Measurements from ENCODE around the gene PTPN12. TPM values are rescaled to one million over a fixed set of nuclear protein-coding genes. Genes with fewer than 3 reads are reported as not detected.

The PTPN12 gene
- 37.7 and 82.3 TPM in 2 replicates for total RNA-seq

DNA sequence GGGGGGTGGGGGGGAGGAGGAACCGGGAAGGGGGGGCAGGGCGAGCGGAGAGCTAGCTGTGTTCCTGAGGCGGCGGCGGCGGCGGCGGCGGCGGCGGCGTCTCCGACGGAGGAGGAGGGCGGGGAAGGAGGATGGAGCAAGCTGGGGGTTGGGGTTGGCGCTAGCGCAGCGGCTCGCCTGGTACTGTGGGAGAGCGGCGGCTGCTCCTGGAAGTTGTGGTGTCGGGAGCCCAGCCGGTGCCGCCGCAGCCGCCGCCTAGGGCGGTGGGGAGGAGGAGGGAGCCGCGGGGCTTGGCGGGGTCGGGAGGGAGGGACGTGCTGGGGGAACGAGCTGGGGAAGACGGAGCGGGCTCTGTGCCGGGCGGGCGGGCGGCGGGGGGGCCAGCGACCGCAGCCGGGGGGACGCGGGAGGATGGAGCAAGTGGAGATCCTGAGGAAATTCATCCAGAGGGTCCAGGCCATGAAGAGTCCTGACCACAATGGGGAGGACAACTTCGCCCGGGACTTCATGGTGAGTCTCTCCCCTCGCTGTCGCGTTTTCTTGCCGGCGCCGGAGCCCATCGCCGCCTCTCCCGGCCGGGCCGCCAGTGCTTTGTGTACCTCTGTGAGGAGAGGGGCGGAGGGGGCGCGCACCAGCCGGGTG is at the start of gene PTPN12:
PTPN12 (plus strand) TSS at position 160 of the 642 bp plus-strand sequence; CDS start at position 412, 252 bp downstream.

Other genes starting within 250 kb of the PTPN12 start
- gene GSAP, start 120.9 kb upstream of the PTPN12 start, total RNA-seq, result 4.0 and 7.0 TPM in 2 replicates
- 14.2 and 24.5 TPM in 2 replicates for gene RSBN1L, start 159.2 kb downstream of the PTPN12 start, total RNA-seq

Data from bladder microvascular endothelial cell (primary cell).